ENCODE data around the gene SH3BP1. TPM values are rescaled to one million over a fixed set of nuclear protein-coding genes. Genes with fewer than 3 reads are reported as not detected.

The SH3BP1 gene
- polyA plus RNA-seq, 2 of the 4 experiments (the other 2 are of a cell fraction): 1.8 to 2.7 TPM

DNA sequence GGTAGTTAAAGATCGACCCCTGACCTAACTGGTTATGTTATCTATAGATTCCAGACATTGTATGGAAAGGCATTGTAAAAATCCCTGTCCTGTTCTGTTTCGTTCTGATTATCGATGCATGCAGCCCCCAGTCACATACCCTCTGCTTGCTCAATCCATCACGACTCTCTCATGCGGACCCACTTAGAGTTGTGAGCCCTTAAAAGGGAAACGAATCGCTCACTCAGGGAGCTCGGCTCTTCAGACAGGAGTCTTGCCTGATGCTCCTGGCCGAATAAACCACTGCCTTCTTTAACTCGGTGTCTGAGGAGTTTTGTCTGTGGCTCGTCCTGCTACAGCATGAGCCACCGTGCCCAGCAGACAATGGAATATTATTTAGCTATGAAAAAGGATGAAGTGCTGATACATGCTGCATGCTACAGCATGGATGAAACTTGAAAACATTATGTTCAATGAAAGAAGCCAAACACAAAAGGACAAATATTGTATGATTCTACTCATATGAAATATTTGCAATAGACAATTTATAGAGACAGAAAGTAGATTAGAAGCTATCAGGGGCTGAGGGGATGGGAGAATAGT is 47.6 kb upstream of the SH3BP1 start:
- peak overlapping the region; percentile 66 for H3K4me2 ChIP-seq
- FAIRE-seq (no peak), DNase-seq (ENCODE audit: low read depth in 1 of 2, low spot score in 1 of 2) (no peak), ATAC-seq (no peak)
- TF ChIP-seq, protein P1, sequence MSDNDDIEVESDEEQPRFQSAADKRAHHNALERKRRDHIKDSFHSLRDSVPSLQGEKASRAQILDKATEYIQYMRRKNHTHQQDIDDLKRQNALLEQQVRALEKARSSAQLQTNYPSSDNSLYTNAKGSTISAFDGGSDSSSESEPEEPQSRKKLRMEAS (IDR thresholded peaks at IDR 0.05): no peak
- TF ChIP-seq CBX8 (IDR thresholded peaks at IDR 0.05) (no peak), JUN (IDR thresholded peaks at IDR 0.05) (no peak), FOXS1 (CRISPR knock-in tag; IDR thresholded peaks at IDR 0.05) (no peak), ZC3H11A (IDR thresholded peaks at IDR 0.05) (no peak), RAD21 (conservative IDR thresholded peaks at IDR 0.05 in 1 of 2, IDR thresholded peaks at IDR 0.05 in 1 of 2) (no peak), EHF (CRISPR knock-in tag; IDR thresholded peaks at IDR 0.05) (no peak), HOXA7 (CRISPR knock-in tag; IDR thresholded peaks at IDR 0.05) (no peak), PHF8 (IDR thresholded peaks at IDR 0.05; ENCODE audit: borderline replicate concordance, low read depth) (no peak), CHD4 (IDR thresholded peaks at IDR 0.05; ENCODE audit: borderline replicate concordance) (no peak), EP300 (IDR thresholded peaks at IDR 0.05) (no peak), ESRRA (IDR thresholded peaks at IDR 0.05; ENCODE audit: borderline replicate concordance, low read length) (no peak), RFX5 (IDR thresholded peaks at IDR 0.05) (no peak), NFE2L2 (conservative IDR thresholded peaks at IDR 0.05; ENCODE audit: low read length) (no peak)
- TF ChIP-seq, protein P2, sequence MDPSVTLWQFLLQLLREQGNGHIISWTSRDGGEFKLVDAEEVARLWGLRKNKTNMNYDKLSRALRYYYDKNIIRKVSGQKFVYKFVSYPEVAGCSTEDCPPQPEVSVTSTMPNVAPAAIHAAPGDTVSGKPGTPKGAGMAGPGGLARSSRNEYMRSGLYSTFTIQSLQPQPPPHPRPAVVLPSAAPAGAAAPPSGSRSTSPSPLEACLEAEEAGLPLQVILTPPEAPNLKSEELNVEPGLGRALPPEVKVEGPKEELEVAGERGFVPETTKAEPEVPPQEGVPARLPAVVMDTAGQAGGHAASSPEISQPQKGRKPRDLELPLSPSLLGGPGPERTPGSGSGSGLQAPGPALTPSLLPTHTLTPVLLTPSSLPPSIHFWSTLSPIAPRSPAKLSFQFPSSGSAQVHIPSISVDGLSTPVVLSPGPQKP (IDR thresholded peaks at IDR 0.05; ENCODE audit: low read depth, low read length): no peak
- TF ChIP-seq, protein P3, sequence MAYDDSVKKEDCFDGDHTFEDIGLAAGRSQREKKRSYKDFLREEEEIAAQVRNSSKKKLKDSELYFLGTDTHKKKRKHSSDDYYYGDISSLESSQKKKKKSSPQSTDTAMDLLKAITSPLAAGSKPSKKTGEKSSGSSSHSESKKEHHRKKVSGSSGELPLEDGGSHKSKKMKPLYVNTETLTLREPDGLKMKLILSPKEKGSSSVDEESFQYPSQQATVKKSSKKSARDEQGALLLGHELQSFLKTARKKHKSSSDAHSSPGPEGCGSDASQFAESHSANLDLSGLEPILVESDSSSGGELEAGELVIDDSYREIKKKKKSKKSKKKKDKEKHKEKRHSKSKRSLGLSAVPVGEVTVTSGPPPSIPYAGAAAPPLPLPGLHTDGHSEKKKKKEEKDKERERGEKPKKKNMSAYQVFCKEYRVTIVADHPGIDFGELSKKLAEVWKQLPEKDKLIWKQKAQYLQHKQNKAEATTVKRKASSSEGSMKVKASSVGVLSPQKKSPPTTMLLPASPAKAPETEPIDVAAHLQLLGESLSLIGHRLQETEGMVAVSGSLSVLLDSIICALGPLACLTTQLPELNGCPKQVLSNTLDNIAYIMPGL (CRISPR knock-in tag; IDR thresholded peaks at IDR 0.05; ENCODE audit: borderline replicate concordance): no peak
- TF ChIP-seq, protein P4, sequence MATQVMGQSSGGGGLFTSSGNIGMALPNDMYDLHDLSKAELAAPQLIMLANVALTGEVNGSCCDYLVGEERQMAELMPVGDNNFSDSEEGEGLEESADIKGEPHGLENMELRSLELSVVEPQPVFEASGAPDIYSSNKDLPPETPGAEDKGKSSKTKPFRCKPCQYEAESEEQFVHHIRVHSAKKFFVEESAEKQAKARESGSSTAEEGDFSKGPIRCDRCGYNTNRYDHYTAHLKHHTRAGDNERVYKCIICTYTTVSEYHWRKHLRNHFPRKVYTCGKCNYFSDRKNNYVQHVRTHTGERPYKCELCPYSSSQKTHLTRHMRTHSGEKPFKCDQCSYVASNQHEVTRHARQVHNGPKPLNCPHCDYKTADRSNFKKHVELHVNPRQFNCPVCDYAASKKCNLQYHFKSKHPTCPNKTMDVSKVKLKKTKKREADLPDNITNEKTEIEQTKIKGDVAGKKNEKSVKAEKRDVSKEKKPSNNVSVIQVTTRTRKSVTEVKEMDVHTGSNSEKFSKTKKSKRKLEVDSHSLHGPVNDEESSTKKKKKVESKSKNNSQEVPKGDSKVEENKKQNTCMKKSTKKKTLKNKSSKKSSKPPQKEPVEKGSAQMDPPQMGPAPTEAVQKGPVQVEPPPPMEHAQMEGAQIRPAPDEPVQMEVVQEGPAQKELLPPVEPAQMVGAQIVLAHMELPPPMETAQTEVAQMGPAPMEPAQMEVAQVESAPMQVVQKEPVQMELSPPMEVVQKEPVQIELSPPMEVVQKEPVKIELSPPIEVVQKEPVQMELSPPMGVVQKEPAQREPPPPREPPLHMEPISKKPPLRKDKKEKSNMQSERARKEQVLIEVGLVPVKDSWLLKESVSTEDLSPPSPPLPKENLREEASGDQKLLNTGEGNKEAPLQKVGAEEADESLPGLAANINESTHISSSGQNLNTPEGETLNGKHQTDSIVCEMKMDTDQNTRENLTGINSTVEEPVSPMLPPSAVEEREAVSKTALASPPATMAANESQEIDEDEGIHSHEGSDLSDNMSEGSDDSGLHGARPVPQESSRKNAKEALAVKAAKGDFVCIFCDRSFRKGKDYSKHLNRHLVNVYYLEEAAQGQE (IDR thresholded peaks at IDR 0.05): no peak
- TF ChIP-seq, protein P5, sequence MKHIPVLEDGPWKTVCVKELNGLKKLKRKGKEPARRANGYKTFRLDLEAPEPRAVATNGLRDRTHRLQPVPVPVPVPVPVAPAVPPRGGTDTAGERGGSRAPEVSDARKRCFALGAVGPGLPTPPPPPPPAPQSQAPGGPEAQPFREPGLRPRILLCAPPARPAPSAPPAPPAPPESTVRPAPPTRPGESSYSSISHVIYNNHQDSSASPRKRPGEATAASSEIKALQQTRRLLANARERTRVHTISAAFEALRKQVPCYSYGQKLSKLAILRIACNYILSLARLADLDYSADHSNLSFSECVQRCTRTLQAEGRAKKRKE (CRISPR knock-in tag; IDR thresholded peaks at IDR 0.05; ENCODE audit: low read depth): no peak
- TF ChIP-seq, protein P6, sequence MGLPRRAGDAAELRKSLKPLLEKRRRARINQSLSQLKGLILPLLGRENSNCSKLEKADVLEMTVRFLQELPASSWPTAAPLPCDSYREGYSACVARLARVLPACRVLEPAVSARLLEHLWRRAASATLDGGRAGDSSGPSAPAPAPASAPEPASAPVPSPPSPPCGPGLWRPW (IDR thresholded peaks at IDR 0.05): no peak
- TF ChIP-seq, protein P7, sequence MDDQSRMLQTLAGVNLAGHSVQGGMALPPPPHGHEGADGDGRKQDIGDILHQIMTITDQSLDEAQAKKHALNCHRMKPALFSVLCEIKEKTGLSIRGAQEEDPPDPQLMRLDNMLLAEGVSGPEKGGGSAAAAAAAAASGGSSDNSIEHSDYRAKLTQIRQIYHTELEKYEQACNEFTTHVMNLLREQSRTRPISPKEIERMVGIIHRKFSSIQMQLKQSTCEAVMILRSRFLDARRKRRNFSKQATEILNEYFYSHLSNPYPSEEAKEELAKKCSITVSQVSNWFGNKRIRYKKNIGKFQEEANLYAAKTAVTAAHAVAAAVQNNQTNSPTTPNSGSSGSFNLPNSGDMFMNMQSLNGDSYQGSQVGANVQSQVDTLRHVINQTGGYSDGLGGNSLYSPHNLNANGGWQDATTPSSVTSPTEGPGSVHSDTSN (IDR thresholded peaks at IDR 0.05): no peak
- ChIA-PET POLR2A (interaction anchor here (0.6 to 3.0 kb wide), 8 partner anchors 14 to 196 kb away, joined by 3 to 23 read pairs (median 6); partner anchors contain the start of genes CDC42EP1 and GGA1), CTCF (interaction anchor here (0.7 to 5.3 kb wide), 28 partner anchors 9 to 1171 kb away, joined by 3 to 101 read pairs (median 4); partner anchors contain the start of gene LGALS2)
- peak overlapping the region; percentile 56 to 80 for H3K27ac ChIP-seq
- 69% methylated on average over 12 of the region's 12 CpGs for WGBS (ENCODE audit: missing lambda C conversion rate)
- no peaks in the 10 kb centered on the region for H3K9me3 ChIP-seq
- H3K4me1 ChIP-seq: no peaks in the 10 kb centered on the region
- peak overlapping the region; percentile 36 for H3K4me3 ChIP-seq
